GM12873 (cell line): Measurements from ENCODE around the gene TEX14.

Source experiments
- TF ChIP-seq, protein P1 (sequence below): IDR thresholded peaks from 2 replicates; pipeline ENCODE4 v1.5.1; 2012; ENCODE audit warnings: low read depth, mild to moderate bottlenecking, moderate library complexity, low read length, control low read depth; ENCODE audit not compliant: insufficient read depth; ENCODE audit errors: missing control alignments

Gene TEX14

DNA sequence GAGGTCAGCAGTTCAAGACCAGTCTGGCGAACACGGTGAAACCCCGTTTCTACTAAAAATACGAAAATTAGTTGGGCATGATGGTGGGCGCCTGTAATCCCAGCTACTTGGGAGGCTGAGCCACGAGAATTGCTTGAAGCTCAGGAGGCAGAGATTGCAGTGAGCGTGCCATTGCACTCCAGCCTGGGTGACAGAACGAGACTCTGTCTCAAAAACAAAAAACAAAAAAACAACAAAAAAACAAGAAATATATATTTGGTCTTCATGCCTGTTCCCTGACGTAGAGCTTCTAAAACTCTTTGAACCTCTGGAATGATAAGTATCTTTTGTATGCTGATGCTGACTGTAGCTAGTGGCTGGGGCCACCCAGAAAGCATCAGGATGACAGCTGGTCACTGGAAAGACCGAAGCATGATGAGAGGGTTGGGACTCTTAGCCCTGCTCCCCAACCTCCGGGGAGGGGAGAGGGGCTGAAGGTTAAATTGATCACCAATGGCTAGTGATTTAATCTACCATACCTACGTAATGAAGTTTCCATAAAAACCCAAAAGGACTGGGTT is 54.8 kb downstream of the TEX14 start:
- TF ChIP-seq, protein P1, sequence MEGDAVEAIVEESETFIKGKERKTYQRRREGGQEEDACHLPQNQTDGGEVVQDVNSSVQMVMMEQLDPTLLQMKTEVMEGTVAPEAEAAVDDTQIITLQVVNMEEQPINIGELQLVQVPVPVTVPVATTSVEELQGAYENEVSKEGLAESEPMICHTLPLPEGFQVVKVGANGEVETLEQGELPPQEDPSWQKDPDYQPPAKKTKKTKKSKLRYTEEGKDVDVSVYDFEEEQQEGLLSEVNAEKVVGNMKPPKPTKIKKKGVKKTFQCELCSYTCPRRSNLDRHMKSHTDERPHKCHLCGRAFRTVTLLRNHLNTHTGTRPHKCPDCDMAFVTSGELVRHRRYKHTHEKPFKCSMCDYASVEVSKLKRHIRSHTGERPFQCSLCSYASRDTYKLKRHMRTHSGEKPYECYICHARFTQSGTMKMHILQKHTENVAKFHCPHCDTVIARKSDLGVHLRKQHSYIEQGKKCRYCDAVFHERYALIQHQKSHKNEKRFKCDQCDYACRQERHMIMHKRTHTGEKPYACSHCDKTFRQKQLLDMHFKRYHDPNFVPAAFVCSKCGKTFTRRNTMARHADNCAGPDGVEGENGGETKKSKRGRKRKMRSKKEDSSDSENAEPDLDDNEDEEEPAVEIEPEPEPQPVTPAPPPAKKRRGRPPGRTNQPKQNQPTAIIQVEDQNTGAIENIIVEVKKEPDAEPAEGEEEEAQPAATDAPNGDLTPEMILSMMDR: no peak

DNA sequence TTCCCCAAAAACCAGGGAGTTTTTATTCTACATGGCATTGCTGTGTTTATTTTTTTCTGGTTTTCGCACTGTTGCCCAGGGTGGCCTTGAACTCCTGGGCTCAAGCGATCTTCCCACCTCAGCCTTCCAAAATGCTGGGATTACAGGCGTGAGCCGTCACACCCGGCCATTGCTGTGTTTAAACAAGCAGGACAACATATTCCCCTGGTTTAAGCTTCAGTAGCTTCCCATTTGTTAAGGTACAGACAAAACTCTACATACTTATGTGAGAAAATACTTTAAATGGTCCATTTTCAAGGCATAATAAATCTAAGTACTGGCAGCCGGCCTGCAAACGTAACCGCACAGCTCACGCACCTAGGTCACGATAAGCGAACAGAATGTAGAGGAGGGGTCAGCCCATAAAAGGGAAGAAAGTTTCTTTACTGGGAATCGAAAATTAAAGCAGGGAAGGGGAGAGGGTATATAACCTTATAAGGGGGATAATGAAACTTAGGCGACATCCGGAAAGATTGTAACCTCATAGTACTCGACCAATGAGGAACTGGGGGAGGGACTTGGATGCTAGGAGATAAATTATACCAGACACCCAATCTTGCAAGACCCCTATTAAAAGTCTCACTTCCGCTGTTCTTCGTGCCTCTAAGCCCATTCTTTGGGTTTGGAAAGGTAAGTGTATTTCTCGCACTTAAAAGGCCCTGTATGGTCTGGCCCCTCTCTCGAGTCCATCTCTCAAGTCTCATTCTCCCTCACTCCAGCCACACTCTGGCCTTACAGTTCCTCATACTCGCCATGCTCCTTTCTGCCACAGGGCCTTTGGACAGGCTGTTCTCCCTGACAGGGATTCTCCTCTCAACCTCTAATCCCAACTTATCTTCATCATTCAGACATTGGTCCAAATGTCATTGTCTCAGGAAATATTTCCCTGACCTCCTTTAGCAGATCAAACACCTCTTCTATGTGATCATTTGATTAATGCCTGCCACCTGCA is 59.2 kb downstream of the TEX14 start:
- TF ChIP-seq, protein P1: no peak

DNA sequence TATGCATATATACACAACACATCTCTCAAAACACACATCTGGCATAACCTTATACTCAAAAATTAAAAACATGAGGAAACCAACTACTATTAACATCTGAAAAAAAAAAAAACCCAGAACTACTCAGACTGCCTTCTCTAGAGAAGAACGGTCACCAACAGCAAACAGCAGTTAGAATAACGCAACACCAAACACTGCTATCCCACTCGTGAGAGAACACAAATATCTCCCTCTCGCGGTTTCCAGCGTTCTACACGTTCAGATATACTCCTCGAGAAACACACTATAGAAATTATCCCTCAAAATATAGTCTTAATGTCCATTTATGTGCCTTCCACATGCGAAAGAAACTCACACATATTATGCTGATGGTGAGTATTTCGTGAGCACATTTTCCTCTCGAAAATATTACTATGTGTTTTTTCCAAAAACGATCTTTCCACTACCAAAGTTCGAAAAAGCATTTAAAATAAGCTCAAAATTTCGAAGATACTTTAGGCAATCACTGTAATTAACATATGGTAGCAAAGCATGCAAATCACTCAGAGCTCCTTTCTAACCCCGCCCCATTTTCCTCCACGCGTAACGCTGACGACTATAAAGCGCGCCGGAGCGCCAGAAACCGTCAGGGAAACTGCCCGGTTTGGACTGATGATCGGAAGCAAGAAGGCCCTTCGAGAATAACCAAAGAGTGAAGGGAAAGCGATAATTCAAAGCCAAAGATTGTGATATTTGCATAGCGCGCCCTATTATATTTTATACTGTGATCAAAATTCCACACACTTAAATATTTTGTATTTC is 60.1 kb downstream of the TEX14 start:
- TF ChIP-seq, protein P1: peak; percentile 26

DNA sequence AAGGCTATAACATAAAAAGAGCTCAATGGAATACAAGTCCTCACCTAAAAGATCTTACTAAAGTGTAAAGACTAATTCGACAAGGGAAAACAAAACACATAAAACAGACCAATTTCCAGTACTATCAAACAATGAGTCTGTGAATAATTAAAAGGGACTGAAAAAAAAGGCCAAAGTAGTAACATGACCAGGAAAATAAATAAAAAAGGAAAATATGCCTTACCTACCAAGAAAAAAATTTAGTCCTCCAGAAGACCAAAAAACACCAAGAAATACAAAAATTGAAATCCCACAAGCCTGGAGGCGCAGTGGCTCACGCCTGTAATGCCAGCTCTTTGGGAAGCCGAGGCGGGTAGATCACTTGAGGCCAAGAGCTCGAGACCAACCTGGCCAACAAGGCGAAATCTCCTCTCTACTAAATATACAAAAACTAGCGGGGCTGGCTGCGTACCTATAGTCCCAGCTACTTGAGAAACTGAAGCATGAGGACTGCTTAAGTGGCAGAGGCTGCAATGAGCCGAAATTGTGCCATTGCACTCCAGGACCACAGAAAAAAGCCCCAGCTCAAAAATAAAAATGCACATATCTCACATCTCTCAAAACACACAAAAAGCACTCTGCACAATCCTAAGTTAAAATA is 60.8 kb downstream of the TEX14 start:
- TF ChIP-seq, protein P1: no peak

DNA sequence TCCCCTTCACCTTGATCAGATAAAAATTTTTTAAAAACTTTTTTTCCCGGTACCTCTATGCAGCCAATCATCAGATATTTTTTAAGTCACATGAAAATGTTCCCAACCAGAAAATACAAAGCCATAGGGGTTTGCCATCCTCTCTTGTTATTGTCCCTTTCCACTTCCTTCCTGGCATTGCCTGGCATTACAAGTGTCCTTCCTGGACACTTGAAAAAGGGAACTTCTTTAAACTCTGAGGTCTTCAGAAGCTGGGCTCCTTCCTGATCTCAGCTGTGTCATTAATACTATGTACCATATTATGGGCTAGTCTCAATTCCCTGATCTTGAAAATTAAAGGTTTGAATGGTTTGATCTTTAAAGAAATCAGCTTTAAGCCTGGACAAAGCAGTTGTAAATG is 64.9 kb downstream of the TEX14 start:
- TF ChIP-seq, protein P1: no peak

DNA sequence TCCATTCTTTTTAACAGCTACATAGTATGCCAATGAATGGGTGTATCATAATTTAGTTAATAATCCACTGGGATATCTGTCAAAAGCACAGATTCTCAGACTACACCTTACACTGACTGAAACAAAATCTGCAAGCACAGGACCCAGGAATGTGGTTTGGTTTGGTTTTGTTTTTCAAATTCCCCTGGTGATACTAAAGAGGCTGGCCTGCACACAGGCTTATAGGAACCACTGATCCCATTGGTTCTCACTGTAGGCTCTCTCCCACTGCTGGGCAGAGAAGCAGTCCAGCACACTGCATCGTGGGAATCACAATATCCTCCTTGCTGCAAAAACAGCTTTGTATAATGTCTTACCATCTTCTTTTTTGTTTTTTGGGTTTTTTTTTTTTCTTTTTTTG is 67.1 kb downstream of the TEX14 start:
- TF ChIP-seq, protein P1: no peak
